Measurements from ENCODE around the gene SWT1. TPM values are rescaled to one million over a fixed set of nuclear protein-coding genes. Genes with fewer than 3 reads are reported as not detected.

The SWT1 gene
- total and polyA plus RNA-seq, 2 of the 13 experiments (the other 11 are each of a cell fraction or from before 2014, with no cell fraction given), result 1.7 to 2.5 TPM

- no peak for TF ChIP-seq NR3C1 (CRISPR knock-in tag; IDR thresholded peaks at IDR 0.05)
- TF ChIP-seq NCOA1 (CRISPR knock-in tag; IDR thresholded peaks at IDR 0.05), result no peak
- no peak for TF ChIP-seq MTF1 (CRISPR knock-in tag; IDR thresholded peaks at IDR 0.05)
- TF ChIP-seq MXI1 (IDR thresholded peaks at IDR 0.05; ENCODE audit: borderline replicate concordance, low read depth, low read length), result no peak
- TF ChIP-seq, protein P1, sequence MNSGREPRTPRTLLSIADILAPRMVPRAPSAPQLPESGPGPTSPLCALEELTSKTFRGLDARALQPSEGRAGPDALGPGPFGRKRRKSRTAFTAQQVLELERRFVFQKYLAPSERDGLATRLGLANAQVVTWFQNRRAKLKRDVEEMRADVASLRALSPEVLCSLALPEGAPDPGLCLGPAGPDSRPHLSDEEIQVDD (CRISPR knock-in tag; IDR thresholded peaks at IDR 0.05; ENCODE audit: borderline replicate concordance), result no peak
- TF ChIP-seq, protein P2, sequence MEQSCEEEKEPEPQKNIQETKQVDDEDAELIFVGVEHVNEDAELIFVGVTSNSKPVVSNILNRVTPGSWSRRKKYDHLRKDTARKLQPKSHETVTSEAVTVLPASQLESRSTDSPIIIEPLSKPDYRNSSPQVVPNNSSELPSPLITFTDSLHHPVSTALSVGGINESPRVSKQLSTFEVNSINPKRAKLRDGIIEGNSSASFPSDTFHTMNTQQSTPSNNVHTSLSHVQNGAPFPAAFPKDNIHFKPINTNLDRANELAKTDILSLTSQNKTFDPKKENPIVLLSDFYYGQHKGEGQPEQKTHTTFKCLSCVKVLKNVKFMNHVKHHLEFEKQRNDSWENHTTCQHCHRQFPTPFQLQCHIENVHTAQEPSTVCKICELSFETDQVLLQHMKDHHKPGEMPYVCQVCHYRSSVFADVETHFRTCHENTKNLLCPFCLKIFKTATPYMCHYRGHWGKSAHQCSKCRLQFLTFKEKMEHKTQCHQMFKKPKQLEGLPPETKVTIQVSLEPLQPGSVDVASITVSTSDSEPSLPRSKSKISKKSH (CRISPR knock-in tag; IDR thresholded peaks at IDR 0.05; ENCODE audit: borderline replicate concordance), result no peak
- TF ChIP-seq SMYD3 (CRISPR knock-in tag; IDR thresholded peaks at IDR 0.05), result 0 out of 2 replicates have a peak, but pooled peaks have one; percentile 59
- TF ChIP-seq, protein P3, sequence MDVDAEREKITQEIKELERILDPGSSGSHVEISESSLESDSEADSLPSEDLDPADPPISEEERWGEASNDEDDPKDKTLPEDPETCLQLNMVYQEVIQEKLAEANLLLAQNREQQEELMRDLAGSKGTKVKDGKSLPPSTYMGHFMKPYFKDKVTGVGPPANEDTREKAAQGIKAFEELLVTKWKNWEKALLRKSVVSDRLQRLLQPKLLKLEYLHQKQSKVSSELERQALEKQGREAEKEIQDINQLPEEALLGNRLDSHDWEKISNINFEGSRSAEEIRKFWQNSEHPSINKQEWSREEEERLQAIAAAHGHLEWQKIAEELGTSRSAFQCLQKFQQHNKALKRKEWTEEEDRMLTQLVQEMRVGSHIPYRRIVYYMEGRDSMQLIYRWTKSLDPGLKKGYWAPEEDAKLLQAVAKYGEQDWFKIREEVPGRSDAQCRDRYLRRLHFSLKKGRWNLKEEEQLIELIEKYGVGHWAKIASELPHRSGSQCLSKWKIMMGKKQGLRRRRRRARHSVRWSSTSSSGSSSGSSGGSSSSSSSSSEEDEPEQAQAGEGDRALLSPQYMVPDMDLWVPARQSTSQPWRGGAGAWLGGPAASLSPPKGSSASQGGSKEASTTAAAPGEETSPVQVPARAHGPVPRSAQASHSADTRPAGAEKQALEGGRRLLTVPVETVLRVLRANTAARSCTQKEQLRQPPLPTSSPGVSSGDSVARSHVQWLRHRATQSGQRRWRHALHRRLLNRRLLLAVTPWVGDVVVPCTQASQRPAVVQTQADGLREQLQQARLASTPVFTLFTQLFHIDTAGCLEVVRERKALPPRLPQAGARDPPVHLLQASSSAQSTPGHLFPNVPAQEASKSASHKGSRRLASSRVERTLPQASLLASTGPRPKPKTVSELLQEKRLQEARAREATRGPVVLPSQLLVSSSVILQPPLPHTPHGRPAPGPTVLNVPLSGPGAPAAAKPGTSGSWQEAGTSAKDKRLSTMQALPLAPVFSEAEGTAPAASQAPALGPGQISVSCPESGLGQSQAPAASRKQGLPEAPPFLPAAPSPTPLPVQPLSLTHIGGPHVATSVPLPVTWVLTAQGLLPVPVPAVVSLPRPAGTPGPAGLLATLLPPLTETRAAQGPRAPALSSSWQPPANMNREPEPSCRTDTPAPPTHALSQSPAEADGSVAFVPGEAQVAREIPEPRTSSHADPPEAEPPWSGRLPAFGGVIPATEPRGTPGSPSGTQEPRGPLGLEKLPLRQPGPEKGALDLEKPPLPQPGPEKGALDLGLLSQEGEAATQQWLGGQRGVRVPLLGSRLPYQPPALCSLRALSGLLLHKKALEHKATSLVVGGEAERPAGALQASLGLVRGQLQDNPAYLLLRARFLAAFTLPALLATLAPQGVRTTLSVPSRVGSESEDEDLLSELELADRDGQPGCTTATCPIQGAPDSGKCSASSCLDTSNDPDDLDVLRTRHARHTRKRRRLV (CRISPR knock-in tag; IDR thresholded peaks at IDR 0.05), result no peak
- TF ChIP-seq THAP7 (CRISPR knock-in tag; IDR thresholded peaks at IDR 0.05), result no peak
- no peak for TF ChIP-seq CC2D1A (CRISPR knock-in tag; IDR thresholded peaks at IDR 0.05)
- no peak for TF ChIP-seq ZNF333 (CRISPR knock-in tag; IDR thresholded peaks at IDR 0.05; ENCODE audit: borderline replicate concordance)
- no peak for TF ChIP-seq ISX (CRISPR knock-in tag; conservative IDR thresholded peaks at IDR 0.05)
- peak; percentile 13; the same call in 1 of the 2 replicates for TF ChIP-seq ZBTB33 (CRISPR knock-in tag; IDR thresholded peaks at IDR 0.05)
- no peak for TF ChIP-seq KLF13 (CRISPR knock-in tag; IDR thresholded peaks at IDR 0.05)
- no peak for TF ChIP-seq ARID4A (CRISPR knock-in tag; IDR thresholded peaks at IDR 0.05; ENCODE audit: borderline replicate concordance)
Observed at GRCh38 chr1:185170291-185170848, 13.4 kb downstream of the SWT1 start (continued).

Data from HepG2 (cell line).